ENCODE measurements around the gene RASSF4. TPM values are rescaled to one million over a fixed set of nuclear protein-coding genes. Genes with fewer than 3 reads are reported as not detected.

The RASSF4 gene
- total and polyA plus RNA-seq, 9 of the 15 experiments (the other 6 are each of a cell fraction or from before 2014, with no cell fraction given): 0.01 to 0.62 (median 0.11) TPM; not detected in 3

DNA sequence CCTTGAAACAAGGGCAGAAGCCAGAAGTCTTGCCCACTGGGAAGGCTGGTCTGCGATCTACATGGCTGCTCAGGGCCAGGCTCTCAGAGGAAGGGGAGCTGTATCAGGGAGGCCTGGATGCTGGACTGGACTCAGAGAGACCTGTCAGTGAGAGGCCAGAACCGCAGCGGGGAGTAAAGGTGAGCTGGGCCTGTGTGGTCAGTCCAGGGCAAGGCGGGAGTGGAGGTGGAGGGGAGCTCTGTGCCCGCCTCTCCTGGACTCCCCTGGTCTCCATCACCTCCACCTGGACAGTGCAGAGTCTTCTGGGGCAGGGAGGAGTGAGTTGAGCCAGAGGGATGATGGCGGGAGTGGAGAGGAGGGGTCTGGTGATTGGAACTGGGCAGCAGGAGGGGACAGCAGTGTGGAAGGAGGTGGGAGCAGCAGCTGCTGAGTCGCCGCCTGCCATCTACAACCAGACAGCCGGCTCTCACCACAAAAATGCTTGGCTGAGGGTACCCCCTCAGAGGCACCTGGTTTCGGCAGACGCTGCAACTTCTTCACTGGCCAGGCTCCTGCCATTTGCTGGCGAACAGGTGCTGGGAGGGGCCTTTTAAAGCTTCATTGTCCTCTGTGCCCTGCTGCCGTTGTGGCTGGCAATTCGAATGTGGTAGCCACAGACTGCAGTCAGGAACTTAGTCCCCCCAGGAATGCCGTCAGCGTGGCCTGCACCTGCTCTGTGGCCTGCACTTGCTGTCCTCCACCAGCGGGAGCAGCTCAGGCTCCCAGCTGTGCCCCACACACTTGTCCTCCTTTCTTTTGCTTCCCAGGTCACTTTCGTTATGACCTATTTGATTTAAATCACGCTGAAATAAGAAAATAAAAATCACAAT is 3.5 kb downstream of the RASSF4 start:
- intact Hi-C loops (cut with micrococcal nuclease): no loop called here
- Histone ChIP-seq H3K9me1 (ENCODE audit: control insufficient read depth, insufficient read depth, low read length) (peaks cover 4% of the 10 kb centered on the region), H3K9ac (ENCODE audit: insufficient read depth in 1 of 2, low read depth in 2 of 2, low read length in 2 of 2) (peak overlapping the region in 1 of 2 experiments; percentile 24; a peak in 1 of 4 replicates), H3K27ac (ENCODE audit: extremely low read depth, low read depth, low read length) (no peak overlapping the region), H3K4me2 (ENCODE audit: insufficient read depth, low read length) (no peak overlapping the region), H3K9me3 (replicated peaks; ENCODE audit: control insufficient read depth, insufficient read depth, low read depth, low read length) (no peaks in the 10 kb centered on the region), H3K4me1 (replicated peaks in 1 of 2; ENCODE audit: control insufficient read depth in 2 of 2, insufficient read depth in 2 of 2, low read length in 2 of 2) (peaks cover 15 to 16% of the 10 kb centered on the region in 2 experiments; a peak in 4 of 5 replicates), H3K79me2 (ENCODE audit: control insufficient read depth, insufficient read depth, low read length) (no peaks in the 10 kb centered on the region), H3K27me3 (ENCODE audit: control insufficient read depth in 2 of 2, insufficient read depth in 2 of 2, low read length in 2 of 2) (peaks cover 2 to 12% of the 10 kb centered on the region in 2 experiments; a peak in 2 of 5 replicates), H3K36me3 (ENCODE audit: control insufficient read depth, insufficient read depth, low read length) (no peaks in the 10 kb centered on the region), H3K4me3 (no peak overlapping the region), H4K20me1 (replicated peaks; ENCODE audit: control insufficient read depth, insufficient read depth, low read length) (peaks cover 8% of the 10 kb centered on the region; the same call in 1 of the 2 replicates), H2AFZ (ENCODE audit: low read depth, low read length) (no peak overlapping the region)
- ATAC-seq (no peak), DNase-seq (ENCODE audit: extremely low read depth in 1 of 4, low spot score in 3 of 4) (no peak), FAIRE-seq (no peak)
- in situ Hi-C loops (cut with MboI): no loop called here
- CTCF ChIA-PET (ENCODE audit: low intra/inter-chr PET ratio): no interaction called here
- WGBS (ENCODE audit: insufficient coverage, low coverage, missing lambda C conversion rate): 23% methylated on average over 19 of the region's 19 CpGs
- POLR2A ChIA-PET: interaction anchor here (0.6 to 1.5 kb wide), 6 partner anchors 10 to 83 kb away, joined by 3 to 4 read pairs (median 3); partner anchors contain the start of gene DEPP1
- BruUV-seq (replicated peaks): no TSS peak
- TF ChIP-seq, protein P1, sequence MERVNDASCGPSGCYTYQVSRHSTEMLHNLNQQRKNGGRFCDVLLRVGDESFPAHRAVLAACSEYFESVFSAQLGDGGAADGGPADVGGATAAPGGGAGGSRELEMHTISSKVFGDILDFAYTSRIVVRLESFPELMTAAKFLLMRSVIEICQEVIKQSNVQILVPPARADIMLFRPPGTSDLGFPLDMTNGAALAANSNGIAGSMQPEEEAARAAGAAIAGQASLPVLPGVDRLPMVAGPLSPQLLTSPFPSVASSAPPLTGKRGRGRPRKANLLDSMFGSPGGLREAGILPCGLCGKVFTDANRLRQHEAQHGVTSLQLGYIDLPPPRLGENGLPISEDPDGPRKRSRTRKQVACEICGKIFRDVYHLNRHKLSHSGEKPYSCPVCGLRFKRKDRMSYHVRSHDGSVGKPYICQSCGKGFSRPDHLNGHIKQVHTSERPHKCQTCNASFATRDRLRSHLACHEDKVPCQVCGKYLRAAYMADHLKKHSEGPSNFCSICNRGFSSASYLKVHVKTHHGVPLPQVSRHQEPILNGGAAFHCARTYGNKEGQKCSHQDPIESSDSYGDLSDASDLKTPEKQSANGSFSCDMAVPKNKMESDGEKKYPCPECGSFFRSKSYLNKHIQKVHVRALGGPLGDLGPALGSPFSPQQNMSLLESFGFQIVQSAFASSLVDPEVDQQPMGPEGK (CRISPR knock-in tag; IDR thresholded peaks at IDR 0.05; ENCODE audit: borderline replicate concordance): no peak
- no peak for TF ChIP-seq FOXK1 (CRISPR knock-in tag; IDR thresholded peaks at IDR 0.05; ENCODE audit: borderline replicate concordance)
- TF ChIP-seq, protein P2, sequence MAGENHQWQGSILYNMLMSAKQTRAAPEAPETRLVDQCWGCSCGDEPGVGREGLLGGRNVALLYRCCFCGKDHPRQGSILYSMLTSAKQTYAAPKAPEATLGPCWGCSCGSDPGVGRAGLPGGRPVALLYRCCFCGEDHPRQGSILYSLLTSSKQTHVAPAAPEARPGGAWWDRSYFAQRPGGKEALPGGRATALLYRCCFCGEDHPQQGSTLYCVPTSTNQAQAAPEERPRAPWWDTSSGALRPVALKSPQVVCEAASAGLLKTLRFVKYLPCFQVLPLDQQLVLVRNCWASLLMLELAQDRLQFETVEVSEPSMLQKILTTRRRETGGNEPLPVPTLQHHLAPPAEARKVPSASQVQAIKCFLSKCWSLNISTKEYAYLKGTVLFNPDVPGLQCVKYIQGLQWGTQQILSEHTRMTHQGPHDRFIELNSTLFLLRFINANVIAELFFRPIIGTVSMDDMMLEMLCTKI (IDR thresholded peaks at IDR 0.05; ENCODE audit: partially characterized antibody): no peak
- TF ChIP-seq, protein P3, sequence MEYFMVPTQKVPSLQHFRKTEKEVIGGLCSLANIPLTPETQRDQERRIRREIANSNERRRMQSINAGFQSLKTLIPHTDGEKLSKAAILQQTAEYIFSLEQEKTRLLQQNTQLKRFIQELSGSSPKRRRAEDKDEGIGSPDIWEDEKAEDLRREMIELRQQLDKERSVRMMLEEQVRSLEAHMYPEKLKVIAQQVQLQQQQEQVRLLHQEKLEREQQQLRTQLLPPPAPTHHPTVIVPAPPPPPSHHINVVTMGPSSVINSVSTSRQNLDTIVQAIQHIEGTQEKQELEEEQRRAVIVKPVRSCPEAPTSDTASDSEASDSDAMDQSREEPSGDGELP (CRISPR knock-in tag; IDR thresholded peaks at IDR 0.05; ENCODE audit: borderline replicate concordance): peak; percentile 33; the same call in 1 of the 2 replicates
- no peak for TF ChIP-seq SMC3 (conservative IDR thresholded peaks at IDR 0.05; ENCODE audit: insufficient read depth, low read depth, low read length)
- no peak for TF ChIP-seq HDAC2 (IDR thresholded peaks at IDR 0.05)
- no peak for TF ChIP-seq PYGO2 (tag; IDR thresholded peaks at IDR 0.05)
- TF ChIP-seq MAFF (IDR thresholded peaks at IDR 0.05; ENCODE audit: low read length): no peak
- TF ChIP-seq NR2C1 (IDR thresholded peaks at IDR 0.05): peak; percentile 48; the same call in 1 of the 2 replicates
- no peak for TF ChIP-seq NR2C1 (tag; IDR thresholded peaks at IDR 0.05)
- no peak for TF ChIP-seq TBP (optimal IDR thresholded peaks at IDR 0.05; ENCODE audit: low read depth, low read length)
- TF ChIP-seq ADNP (tag; IDR thresholded peaks at IDR 0.05): no peak
- no peak for TF ChIP-seq ASH1L (IDR thresholded peaks at IDR 0.05; ENCODE audit: borderline replicate concordance, low read depth, partially characterized antibody)
- TF ChIP-seq MCM2 (IDR thresholded peaks at IDR 0.05; ENCODE audit: low read depth): no peak
- no peak for TF ChIP-seq PHB (CRISPR knock-in tag; IDR thresholded peaks at IDR 0.05)
